Measurements from ENCODE around the gene TBC1D21.
"Not testable (repeated sequence)": the region's sequence is repeated elsewhere in the genome, so short reads cannot be mapped to it uniquely, and the experiment has no call there.

Gene TBC1D21

GRCh38 chr15:73930371-73930770, 57.0 kb downstream of the TBC1D21 start:
- peak; percentile 85 for DNase-seq (ENCODE audit: low spot score)

DNA sequence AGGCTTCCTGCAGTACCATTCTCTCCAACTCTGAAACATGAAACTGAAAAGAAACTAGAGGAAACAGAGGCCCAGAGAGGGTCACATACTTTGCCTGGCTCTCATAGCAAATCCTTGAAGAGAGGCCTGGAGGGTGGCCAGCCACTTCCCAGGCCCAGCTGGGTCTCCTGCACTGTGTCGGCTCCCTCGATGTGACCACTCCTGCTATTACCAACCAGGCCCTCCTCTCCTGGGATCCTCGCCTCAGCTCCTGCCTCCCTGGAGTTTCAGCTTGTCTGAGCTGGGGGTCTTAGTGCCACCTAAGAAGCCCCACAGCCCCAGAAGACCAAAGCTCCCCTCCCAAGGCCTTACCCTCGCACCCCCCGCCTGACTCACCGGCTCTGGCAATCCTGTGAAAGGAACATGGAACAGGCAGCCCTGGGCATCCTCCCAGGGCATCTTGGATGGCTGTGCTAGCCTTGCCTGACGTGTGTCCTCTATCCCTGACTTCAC, 57.5 kb downstream of the TBC1D21 start:
- no peak for DNase-seq (ENCODE audit: low spot score)

DNA sequence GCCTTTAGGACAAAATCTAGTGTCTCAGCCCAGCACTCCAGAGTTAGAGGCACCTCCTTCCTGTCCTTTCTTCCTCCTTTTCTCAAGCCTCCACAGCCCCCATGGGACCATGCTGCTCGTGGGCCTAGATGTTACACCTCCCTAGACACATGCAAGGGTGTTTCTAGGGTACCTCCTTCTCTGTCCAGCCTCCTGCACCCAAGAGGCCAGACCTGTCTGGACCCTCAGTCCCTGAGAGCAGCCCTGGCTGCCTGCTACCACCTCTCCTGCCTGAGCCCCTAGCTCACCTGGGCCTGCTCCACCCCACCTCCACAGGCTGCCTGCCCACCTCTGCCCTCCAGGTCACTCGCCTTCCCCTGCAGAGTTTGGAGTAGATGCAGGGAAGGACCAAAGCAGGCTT, 58.1 kb downstream of the TBC1D21 start:
- no peak for DNase-seq (ENCODE audit: low spot score)

DNA sequence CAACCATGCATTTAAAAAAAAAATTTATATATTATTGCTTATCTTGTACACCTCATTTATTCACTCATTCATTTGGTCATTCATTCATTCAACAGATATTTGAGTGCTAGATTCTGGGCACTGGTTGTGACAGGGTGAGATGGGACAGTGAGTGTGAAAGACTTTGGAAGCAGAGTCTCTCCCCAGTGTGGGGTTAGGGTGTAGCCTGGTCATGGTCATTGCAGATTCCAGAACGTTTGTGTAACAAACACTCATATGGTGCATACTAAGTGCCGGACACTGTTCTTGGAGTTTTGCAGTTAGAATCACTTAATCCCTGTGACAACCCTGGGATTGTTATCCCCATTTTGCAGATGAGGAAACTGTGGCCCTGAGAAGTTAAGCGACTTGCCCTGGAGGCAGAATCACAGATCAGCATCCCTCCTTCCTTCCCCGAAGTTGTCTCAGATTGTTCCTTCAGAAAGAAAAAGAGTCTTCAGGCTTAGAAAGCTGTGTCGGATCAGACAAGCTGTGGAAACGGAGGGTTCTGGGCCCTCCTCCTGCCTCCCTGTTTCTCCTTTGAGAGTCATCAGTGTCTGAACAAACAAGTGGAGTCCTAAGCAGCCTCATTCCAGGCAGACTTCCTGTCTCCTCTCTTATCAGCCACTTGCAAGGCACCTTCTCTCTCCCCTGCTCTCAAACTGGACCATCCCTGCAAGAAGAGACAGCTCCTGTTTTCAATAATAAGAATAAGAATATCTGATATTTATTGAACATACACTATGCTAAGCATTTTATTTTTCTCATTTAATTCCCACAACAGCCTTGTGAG, 59.2 kb downstream of the TBC1D21 start:
- no peak for DNase-seq (ENCODE audit: low spot score)

GRCh38 chr15:73934281-73934680, 60.9 kb downstream of the TBC1D21 start:
- DNase-seq (ENCODE audit: low spot score), result no peak

DNA sequence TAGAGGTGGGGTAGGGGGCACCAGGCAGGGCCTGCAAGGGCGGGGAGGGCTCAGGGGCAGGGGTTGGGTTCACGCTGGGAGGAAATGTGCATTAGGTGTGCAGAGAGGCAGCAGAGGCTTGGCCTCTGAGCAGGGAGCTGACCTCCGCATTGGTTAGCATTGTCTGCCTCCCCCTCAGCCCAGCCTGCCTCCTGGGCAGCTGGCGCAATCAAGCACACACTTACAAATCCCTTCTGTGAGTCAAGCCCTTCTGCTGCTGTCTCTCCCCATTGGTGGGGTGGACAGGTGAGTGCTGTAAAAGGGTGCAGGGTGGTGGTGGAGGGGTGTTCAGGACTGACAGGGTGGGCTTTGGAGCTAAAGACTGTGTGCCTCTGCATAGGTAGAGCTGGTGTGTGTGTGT, 62.2 kb downstream of the TBC1D21 start:
- peak; percentile 54 for DNase-seq (ENCODE audit: low spot score)

DNA sequence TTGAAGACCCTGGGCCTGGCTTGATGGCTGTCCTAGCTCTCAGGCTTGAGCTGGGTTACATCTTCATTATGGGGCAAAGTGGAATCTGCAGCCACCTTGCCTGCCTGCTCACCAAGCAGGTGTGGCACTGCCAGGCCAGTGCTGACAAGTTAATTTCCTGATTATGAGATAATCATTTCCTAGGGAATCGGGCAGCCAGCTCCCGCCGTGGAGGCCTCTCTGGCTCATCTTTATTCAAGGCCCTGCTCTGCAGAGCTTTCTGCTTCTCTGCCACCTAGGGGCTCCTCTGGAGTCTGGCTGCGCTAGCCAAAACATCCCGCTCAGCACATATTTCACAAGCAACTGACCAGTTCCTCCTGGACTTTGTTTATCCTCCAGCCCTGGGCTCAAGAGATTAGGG, 62.8 kb downstream of the TBC1D21 start:
- DNase-seq (ENCODE audit: low spot score), result peak; percentile 83

DNA sequence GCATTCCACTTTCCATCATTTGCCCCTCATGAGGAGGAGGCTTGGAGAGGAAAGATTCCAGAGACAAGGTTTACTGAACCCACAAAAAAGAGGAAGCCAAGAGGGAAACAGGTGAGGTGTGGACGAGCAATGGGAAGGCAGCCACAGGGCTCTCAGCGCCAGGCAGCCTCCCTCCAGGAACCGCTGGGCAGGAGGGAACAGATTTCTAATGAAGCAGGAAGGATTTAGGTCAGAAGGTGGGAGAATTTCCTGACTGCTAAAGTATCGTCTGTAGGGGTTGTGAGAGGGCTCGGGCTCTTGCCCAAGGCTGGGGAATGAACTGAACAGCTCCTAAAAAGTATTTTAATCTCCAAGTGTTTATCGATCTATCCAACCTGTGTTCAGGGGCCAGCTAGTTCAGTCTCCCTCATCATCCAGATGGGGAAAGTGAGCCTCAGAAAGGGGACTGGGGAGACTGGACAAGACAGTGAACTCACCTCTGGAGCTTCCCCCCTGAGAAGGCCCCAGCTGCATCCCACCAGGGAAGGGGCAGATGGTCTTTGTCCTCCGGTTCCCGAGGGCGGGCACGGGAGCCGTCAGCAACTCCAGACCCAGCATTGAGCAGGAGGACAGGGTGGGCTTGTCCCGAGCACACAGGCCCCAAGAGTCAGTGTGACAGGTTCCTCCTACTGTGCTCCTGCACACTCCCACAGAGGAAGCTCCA, 63.4 kb downstream of the TBC1D21 start:
- no peak for DNase-seq (ENCODE audit: low spot score)

GRCh38 chr15:73937296-73937695, 63.9 kb downstream of the TBC1D21 start:
- no peak for DNase-seq (ENCODE audit: low spot score)

DNA sequence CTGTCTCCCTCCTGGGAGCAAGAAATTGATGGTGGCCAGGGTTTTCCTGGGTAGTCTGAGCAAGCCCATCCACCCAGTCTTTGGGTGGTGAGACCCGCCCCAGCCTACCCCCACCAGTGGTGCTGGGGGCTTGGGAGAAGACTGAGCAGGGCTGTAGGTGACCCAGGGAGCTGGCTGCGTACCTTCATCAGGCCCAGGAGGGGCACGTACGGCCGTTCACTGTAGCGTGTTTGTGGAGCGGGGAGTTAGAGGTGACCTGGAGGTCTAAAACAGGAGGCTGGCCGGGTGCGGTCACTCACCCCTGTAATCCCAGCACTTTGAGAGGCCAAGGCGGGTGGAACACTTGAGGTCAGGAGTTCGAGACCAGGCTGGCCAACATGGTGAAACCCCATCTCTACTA, 64.4 kb downstream of the TBC1D21 start:
- DNase-seq (ENCODE audit: low spot score), result no peak

DNA sequence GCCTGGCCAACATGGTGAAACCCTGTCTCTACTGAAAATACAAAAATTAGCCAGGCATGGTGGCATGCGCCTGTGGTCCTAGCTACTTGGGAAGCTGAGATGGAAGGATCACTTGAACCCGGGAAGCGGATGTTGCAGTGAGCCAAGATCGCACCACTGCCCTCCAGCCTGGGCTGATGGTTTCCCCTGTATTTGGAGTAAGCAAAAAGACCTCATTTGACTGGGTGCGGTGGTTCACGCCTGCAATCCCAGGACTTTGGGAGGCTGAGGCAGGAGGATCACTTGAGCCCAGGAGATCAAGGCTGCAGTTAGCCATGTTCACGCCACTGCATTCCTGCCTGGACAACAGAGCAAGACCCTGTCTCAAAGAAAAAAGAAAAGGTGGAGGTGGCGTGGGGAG, 65.2 kb downstream of the TBC1D21 start:
- DNase-seq (ENCODE audit: low spot score), result not testable (repeated sequence)

Measured in kidney tubule cell (primary cell).